Activated T-helper 1 cell treated with anti-CD3 and anti-CD28 coated beads, Interleukin-2, amount 50 U/mL, for 16 hours (primary cell): Measurements from ENCODE around the gene LCE1F.

Experiments
- DNase-seq, 2 donors: peaks; one replicate each; pipeline ENCODE4 v3.0.0-alpha.2; 2020; ENCODE audit warnings: low read depth in 1 of 2, low spot score in 1 of 2

LCE1F gene

GRCh38 chr1:152770411-152770810, 4.5 kb upstream of the LCE1F start:
- DNase-seq, result no peak

GRCh38 chr1:152776361-152776760, 1.4 kb downstream of the LCE1F start:
- DNase-seq, result no peak

GRCh38 chr1:152777510-152778137, 2.7 kb downstream of the LCE1F start:
- DNase-seq, result no peak

- no peak for DNase-seq
These were observed 8.2 kb downstream of the LCE1F start for GRCh38 chr1:152783095-152783494.

GRCh38 chr1:152786077-152786476, 11.1 kb downstream of the LCE1F start, which contains the start of gene LCE1E:
Gene LCE1E, plus strand, starts transcription at chr1:152786257. Its CDS starts 1,043 bp downstream, at chr1:152787300.
- no peak for DNase-seq

GRCh38 chr1:152795686-152796085, 20.7 kb downstream of the LCE1F start:
- DNase-seq, result no peak

- DNase-seq, result no peak
These were observed 21.5 kb downstream of the LCE1F start, which contains the start of gene LCE1D for GRCh38 chr1:152796421-152796820. Gene LCE1D, plus strand, starts transcription at chr1:152796721. Its CDS starts 1,074 bp downstream, at chr1:152797795.

GRCh38 chr1:152801333-152801732, 26.4 kb downstream of the LCE1F start:
- no peak for DNase-seq

GRCh38 chr1:152806576-152806975, 31.6 kb downstream of the LCE1F start, which contains the start of gene LCE1C:
Gene LCE1C, minus strand, starts transcription at chr1:152806651. Its CDS starts 1,173 bp downstream, at chr1:152805478.
- DNase-seq, result no peak

- no peak for DNase-seq
These were observed 36.1 kb downstream of the LCE1F start for GRCh38 chr1:152811050-152811449.

GRCh38 chr1:152811671-152812070, 36.7 kb downstream of the LCE1F start, which contains the start of gene LCE1B:
Gene LCE1B, plus strand, starts transcription at chr1:152811971. Its CDS starts 476 bp downstream, at chr1:152812447.
- DNase-seq, result no peak

GRCh38 chr1:152817309-152817708, 42.4 kb downstream of the LCE1F start:
- no peak for DNase-seq

GRCh38 chr1:152823294-152823693, 48.4 kb downstream of the LCE1F start:
- no peak for DNase-seq

GRCh38 chr1:152824964-152825363, 50.0 kb downstream of the LCE1F start:
- DNase-seq, result no peak
